ENCODE results near the gene FRY.

FRY gene

DNA sequence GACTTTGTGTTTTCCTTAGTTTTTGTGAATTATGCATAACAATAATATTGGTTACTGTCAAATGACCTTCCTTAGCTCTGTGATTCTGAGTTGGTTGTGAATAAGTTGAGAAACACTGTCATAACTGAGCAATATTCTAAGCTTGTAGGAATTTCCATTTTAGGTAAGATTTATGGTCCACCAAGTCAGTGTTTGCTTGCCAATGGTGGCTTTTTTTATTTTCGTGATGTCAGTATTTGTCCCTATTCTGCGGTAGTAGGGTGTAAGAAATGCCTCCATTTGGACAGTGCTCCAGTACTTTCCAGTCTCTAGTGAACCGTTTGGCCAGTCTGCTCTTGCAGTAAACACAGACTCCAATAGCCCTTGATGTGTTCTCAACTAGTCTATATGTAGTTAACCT lies 94.7 kb downstream of the FRY start:
- DNase-seq (ENCODE audit: low spot score), result no peak
- FAIRE-seq, result no peak

DNA sequence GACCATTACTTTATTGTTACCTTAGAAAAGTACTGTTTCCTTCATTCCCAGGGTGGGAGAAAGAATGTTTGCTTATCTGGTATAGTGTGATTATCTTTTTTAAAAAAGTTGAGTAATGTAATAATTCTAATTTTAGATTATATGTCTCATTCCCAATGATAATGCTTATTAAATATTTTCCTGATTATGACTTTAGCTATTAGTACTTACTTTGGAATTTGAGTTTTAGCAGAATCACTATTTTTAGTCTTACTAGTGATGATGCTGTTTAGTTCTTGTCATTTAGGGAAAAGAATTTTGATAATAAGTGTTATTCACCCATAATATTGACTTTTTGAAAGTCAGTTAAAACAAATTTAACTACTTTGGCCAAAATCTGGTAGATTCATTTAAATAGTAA lies 95.2 kb downstream of the FRY start:
- DNase-seq (ENCODE audit: low spot score), result no peak
- FAIRE-seq, result no peak

DNA sequence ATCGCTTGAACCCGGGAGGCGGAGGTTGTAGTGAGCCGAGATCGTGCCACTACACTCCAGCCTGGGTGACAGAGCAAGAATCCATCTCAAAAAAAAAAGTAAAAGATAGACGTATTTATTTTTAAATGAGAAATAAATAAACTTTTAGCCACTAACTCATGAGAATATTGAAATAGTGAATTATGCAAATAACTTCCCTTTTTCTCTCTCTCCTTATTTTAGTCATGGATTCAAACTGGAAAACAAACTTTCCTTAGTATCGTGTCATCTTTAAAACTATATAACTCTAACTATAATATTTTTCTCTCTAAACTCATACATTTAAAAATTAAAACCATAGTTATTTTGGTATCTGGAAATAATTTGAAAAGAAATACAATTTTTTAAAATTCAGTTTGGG lies 96.1 kb downstream of the FRY start:
- no peak for DNase-seq (ENCODE audit: low spot score)
- no peak for FAIRE-seq

DNA sequence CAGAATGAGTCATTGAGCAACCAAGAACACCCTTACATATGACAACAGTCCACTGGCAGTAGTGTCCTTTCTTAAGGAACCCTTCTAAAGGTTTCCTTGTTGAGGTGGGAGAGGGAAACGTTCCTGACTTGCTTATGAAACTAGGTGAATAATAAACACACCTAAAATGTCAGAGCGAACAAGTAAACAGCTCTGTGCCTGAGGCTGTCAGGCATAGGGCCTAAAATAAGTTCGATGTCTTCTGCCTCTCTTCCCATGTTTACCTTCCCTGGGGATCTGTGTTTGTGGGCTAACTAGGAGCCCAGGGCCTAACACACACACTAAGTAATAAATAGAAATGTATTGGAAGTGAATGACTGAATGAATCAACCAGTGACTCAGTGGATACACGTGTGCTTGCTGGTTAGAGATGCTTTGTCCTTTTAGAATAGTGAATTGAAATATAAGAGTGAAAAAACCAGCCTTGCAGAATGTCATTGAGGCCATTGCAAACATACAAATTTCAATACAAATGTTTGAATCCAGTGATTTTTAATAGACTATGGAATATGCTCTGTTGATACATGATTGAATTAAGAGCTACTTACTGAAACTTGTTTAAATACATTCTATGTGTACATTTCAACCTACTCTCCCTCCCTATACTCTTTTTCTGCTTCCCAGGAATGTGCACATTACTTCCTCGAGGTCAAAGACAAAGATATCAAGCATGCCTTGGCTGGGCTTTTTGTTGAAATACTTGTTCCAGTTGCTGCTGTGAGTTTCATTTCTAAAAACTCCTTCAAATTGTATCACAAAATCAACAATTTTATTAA lies 102.9 kb downstream of the FRY start:
- FAIRE-seq (no peak), DNase-seq (ENCODE audit: low spot score) (no peak)

DNA sequence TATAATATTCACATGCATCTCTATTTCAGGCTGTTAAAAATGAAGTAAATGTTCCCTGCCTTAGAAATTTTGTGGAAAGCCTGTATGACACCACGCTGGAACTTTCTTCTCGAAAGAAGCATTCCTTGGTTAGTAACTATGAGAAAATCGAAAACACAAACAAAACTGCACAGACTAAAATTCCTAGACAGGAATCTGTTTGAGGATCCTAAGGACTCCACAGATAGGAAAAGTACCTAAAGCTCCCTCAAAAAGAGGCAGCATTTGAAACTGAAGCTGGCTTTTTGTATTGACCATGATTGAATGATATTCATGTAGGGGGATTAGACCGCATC lies 103.4 kb downstream of the FRY start:
- FAIRE-seq (no peak), DNase-seq (ENCODE audit: low spot score) (no peak)

DNA sequence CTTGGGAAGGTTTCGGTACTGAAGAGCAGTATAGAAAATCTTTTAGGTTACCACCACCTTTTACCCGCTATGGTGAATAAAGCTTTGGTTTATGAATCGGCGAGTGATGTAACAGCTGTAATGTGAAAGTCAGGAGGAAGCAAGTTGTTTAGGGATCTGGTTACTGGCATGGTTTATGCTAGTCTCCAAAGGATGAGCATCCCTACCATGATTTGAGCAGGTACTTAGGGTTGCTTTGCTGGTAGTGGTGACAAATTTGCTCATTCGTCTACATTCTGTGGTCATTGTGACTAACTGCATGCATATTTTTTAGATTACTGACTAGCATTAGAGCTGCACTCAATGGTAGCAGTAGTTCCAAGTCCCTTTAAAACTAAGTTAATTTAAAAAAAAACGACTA lies 104.1 kb downstream of the FRY start:
- DNase-seq (ENCODE audit: low spot score) (peak; percentile 27), FAIRE-seq (no peak)

DNA sequence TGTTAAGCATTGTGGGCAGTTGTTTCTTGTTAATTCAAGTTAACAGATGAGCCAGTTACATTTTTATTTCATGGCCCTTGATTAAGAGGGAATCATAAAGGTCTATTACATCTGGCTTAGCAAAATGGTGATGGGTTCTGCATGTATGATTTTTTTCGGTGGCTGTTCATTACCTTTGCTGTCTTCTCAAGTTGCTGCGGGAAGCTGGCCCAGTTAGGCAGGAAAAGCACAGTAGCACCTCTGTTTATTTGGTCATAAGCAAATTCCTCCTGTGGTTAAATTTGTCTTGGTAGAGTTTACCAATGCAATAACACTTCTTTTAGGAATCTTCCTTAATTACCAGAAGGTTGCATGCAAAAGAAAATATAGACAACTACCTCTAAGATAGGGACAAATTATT lies 104.5 kb downstream of the FRY start:
- DNase-seq (ENCODE audit: low spot score) (no peak), FAIRE-seq (no peak)

DNA sequence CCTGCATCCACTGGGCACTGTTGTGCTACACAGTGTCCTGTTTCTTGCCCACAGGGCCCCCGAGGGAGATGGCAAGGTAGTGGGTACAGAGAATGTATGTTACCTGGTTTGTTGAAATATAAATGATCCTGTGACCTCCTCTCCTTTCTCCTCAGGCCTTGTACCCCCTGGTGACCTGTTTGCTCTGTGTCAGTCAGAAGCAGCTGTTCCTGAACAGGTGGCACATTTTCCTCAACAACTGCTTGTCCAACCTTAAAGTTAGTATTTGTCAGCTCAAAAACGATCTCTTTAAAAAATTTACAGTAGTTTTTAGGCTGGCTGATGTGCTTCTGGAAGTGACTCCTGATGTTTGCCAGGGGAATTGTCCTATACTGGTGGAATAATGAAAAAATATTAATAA lies 105.1 kb downstream of the FRY start:
- no peak for FAIRE-seq
- no peak for DNase-seq (ENCODE audit: low spot score)

DNA sequence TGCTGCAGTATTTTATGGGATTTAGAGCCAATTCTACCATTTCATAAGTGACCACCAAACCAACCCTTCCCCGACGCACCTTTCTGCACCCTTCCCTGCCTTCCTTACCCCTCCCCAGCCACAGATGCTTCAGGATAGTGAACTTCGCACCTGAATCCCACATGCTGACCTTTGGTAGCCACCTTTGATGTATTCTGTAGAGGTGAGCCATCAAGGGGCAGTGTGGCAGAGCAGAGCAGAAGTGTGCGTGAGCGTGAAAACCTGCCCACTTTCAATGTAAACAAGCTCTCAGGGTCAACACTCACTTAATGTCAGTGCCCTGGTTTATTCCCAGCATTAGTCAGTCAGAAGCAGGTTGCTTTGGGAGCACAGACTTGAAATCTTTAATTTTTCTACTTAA lies 107.7 kb downstream of the FRY start:
- DNase-seq (ENCODE audit: low spot score) (no peak), FAIRE-seq (no peak)

DNA sequence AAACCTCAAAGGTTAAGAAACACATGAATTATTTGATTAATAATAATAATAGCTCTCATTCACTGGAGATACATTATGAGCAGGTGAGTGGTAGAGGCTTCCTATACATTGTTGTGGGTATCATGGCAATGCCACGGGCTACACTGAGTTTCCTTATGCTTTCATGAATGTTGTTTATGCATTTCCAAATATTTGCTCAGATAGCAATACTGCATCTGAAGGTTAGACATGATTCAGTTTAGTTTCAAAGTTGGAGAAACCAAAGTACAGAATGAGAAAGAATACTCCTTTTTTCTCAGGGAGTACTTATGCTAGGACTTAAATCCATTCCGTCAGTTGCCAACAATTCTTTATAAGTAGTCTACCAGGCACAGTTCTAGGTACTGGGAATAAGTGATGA lies 108.5 kb downstream of the FRY start:
- FAIRE-seq (no peak), DNase-seq (ENCODE audit: low spot score) (no peak)

DNA sequence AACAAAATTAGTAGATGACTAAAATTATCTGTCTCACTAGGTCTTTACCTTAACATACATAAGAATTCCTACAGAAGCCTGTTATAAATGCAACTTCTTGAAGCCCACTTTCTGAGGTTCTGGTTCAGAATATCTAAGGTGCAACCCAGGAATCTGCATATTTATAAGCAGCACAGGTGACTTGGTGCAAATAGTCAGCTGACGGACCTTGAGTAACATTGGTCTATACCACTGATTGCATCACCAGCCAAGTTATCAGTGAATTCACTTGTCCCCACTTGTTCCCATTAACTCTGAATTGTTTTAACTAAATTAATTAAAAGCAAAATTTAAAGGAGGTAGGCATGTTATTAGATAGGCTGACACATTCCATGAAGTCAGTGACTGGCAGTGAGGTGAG lies 109.9 kb downstream of the FRY start:
- no peak for DNase-seq (ENCODE audit: low spot score)
- FAIRE-seq, result no peak

DNA sequence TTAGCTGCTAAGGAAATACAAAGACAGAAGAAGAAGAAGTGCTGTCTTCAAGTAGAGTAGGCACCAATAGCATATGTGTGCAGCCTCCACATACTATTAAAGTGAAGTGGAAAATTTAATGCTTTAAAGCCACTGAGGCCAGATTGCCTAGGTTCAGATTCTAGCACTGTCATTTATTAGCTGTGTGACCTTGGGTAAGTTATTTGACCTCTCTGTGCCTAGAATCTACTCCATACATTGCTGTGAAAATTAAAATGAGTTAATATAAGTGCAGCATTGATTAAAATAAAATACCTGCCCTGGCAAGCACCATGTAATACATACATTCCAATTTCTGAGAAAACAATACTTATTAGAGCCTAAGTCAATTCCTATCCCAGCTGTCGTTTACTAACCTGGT lies 110.5 kb downstream of the FRY start:
- DNase-seq (ENCODE audit: low spot score) (no peak), FAIRE-seq (no peak)

DNA sequence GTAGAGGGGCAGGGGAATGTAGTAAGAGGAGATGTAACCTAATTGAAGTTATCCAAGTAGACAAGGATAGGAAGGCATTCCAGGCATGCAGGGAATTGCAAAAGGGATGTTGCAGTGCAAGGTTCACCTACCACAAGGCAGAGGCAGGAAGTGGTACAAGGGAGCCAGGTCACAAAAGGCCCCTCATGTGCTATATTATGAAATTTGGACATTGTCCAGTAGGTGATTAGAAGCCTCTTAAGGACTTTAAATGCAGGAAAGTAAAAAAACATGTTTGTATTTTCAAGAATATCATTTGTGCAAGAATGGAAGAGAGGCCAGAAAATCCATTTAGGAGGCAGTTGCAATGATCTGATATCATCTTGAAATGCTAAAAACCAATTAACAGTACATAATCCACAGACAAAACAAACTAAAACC lies 111.4 kb downstream of the FRY start:
- DNase-seq (ENCODE audit: low spot score) (no peak), FAIRE-seq (no peak)

DNA sequence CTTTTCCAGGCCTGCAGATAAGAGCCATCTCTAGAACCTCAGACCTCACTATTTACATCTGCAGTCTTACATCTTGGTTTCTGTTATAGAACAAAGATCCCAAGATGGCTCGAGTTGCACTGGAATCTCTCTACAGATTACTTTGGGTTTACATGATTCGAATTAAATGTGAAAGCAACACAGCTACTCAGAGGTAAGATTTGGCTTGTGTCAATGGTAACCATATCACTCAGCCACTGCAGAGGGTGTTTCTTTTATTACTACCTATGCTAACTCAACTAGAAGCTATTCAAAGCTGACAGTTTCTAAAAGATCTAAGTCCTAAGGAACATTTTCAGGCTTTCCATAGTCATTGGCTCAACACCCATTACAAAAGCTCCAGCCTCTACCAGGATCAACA lies 115.6 kb downstream of the FRY start:
- FAIRE-seq (no peak), DNase-seq (ENCODE audit: low spot score) (no peak)

DNA sequence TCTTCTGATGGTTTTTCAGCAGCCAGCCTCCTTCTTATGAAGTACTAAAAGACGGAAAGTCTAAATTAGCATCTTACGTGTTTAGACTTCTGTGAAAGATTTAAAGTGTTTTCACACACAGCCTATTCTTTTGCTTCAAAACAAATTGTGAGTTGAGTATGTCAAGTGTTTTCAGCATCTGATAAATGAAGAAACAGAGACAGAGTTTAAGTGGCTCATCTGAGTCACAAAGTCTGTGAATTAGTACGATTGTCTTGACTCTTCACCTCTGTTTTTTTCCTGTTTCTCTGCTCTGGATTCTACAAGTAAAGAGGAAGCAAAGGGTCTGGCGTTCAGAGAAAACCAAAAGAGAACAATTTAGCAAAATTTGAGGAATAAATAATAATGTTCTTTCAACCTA lies 116.4 kb downstream of the FRY start:
- FAIRE-seq (no peak), DNase-seq (ENCODE audit: low spot score) (no peak)

DNA sequence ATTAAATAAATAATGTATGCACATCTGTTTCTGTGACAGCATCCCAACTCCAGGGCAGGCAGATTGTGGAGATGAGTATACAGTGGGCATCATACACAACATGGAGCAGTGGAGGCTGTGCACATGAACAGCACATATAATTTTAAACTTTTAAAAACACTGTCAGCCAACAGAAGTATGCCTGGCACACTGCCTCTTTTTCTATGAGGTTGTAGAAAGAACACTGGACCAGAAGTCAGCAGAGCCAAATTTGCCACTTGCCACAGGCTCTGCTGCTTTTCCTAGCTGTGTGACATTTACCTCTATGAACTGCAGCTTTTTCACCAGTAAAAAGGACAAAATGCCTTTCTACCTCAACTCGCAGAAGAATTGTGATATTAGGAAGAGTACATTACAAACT lies 118.7 kb downstream of the FRY start:
- no peak for DNase-seq (ENCODE audit: low spot score)

DNA sequence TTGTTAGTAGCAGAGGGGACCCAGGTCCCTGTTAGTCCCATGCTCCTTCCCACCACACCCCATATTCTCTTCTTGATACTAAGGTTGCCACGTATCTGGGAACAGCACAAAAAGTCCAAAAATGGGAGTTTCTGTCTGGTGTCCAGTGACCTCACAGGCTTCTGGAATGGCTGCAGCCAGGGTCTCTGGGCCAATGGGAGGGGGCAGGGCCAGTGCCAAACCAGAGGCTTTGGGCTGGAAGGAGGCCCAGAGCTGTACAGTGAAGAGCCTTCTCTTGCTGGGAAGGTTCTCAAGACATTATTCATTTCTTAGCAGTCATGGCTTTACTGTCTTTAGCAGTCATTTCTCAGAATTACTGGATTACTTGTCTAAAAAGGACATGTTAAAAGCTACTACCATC lies 119.2 kb downstream of the FRY start:
- FAIRE-seq (no peak), DNase-seq (ENCODE audit: low spot score) (no peak)

More for the DNA sequence above, 118.7 kb downstream of the FRY start:
- FAIRE-seq, result no peak

DNA sequence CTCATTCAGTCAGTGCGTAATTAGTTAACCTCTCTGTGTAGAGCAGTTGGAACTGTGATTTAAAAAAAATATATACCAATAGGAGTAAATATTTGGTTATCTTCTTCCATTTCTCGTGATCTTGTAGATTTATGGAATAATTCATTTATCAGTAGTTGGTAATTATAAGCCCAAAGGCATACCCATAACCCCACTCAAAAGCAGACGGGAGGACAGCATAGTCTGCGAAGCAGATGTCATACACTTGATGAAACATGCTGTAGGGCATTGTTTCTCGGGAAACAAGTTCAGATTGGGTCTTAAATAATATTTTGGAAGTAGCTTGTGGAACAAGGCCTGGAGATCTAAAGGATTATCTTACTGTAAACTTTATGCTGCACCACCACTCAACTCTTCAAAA lies 119.7 kb downstream of the FRY start:
- FAIRE-seq (no peak), DNase-seq (ENCODE audit: low spot score) (no peak)

DNA sequence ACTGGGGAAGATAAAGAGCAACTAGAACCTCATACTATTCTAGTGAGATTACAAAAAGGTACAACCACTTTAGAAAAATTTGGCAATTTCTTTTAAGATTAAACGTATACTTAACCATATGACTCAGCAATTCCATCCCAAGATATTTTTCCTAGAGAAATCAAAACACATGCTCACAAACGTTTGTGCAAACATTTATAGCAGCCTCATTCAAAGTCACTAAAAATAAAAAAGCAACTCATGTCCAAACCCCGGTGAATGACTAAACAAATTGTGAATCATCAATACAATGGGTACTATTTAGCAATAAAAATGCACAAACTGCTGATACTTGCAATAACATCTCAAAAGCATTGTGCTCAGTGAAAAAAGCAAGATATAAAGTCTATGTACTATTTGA lies 121.5 kb downstream of the FRY start:
- FAIRE-seq (no peak), DNase-seq (ENCODE audit: low spot score) (no peak)

DNA sequence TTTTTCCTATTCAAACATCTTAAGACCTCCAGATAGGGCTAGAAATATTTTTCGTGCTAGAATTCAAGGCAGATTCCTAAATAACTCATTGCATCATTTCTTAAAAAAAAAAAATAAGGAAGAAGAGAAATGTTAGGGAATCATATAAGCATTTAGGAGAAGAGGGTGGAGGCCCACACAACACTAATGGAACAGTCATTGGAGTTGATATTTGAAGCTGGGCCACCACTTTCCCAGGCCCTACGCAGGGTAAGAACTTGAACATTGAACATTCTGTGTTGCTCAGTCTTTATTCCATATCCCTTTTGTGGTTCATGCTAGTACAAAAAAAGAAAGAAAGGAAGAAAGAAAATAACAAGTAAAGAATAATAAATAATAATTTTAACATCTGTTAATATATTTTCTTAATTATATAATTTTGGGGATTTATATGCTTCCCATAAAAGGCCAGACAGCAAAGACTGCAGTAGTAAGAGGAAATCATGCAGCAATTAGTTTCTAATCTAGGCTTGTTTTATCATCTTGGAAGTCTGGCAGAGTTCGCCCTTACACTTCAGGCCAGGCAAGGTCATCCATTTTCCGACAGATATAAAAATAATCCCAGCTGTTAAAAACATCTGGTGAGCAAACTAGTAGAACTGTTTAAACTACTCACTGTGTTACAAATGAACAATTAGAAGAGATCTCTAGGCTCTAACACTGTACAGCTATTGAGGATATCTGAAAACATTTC lies 127.7 kb downstream of the FRY start:
- no peak for DNase-seq (ENCODE audit: low spot score)
- FAIRE-seq, result no peak

DNA sequence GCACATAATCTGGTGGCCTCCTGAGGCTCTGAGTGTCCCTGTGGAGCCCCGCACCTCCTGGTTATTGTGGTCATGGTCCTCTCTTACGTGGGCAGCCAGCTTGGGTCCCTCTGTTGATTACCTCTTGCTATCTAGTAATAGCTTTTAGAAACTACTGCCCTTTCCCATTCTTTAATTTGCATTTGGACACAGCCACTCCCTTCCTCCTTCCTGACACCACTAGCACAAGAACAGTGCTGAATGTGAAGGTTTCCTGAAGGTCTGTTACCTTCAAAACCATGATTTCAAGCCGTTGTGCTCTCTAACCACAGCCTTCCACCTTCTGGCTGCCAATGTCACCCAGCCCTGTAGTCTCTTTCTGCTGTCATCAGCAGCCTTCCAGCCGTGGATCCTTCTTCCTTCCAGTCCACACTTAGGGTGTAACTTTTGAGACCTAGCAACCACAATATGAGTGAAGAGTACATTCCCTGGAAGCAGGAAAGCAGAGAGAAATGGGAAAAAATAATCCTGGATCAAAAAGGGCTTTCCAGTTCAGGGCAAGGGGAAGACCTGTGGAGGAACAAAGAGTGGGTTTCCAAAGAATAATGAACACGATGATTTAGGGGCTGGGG lies 130.9 kb downstream of the FRY start:
- FAIRE-seq, result no peak
- no peak for DNase-seq (ENCODE audit: low spot score)

DNA sequence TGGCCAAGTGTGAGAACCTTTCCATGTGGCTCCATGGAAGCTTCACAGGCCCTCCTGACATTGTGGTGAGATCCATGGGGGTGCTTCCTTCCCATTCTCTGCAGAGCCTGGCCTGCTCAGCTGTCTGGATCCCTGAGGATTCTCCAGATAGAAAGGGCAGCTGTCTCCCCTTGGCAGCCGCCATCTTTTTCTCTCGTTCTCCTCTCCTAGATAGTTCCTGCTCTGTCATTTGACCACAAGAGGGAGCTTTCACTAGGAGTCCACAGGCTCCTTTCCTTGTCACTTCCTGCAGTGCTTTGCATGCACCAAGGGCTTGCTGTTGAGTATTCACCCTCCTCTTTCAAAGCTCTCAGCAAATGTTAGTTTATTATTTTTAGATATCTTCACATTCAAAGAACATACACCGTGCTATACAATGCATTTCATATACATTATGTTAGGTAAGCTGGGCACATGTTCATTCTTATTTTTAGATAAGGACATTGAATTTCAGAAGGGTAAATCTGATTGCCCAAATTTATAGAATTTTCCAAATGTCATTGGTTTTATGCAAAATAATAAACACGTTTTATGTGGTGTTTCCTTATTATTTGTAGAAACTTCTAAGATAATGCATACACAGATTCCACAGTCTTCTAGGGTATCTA lies 133.2 kb downstream of the FRY start:
- FAIRE-seq (no peak), DNase-seq (ENCODE audit: low spot score) (peak; percentile 48)
